Keratinocyte (primary cell): ENCODE data around the gene NDUFS7. TPM values are rescaled to one million over a fixed set of nuclear protein-coding genes. Genes with fewer than 3 reads are reported as not detected.

Experiments
- DNase-seq: peaks from one replicate; pipeline ENCODE4 v3.0.0-alpha.2; 2011; ENCODE audit warnings: low read depth, missing footprints, low spot score
- FAIRE-seq: peaks from 2 replicates; lab custom pipeline; 2011; peaks lifted over from hg19 to GRCh38; lab: Jason Lieb, UNC
- H2AFZ ChIP-seq: 2 replicates; pipeline ENCODE4 v1.6.0; 2012; ENCODE audit warnings: low read length, control low read depth, inconsistent platforms; ENCODE audit not compliant: control insufficient read depth
- H3K27ac ChIP-seq: 2 replicates; pipeline ENCODE4 v1.5.1; 2011; ENCODE audit warnings: low read length; ENCODE audit not compliant: control insufficient read depth, insufficient read depth
- H3K27me3 ChIP-seq: 3 replicates; pipeline ENCODE4 v1.6.0; 2011; ENCODE audit warnings: low read length; ENCODE audit not compliant: control insufficient read depth, insufficient read depth; ENCODE audit errors: extremely low read depth
- H3K36me3 ChIP-seq, 2 experiments: 2 replicates in 1 of 2; 3 replicates in 1 of 2; pipeline ENCODE4 v1.5.1; 2011; ENCODE audit warnings: low read length in 2 of 2, mild to moderate bottlenecking in 1 of 2; ENCODE audit not compliant: control insufficient read depth in 2 of 2, insufficient read depth in 2 of 2; ENCODE audit errors: extremely low read depth in 1 of 2
- H3K4me1 ChIP-seq: 3 replicates; pipeline ENCODE4 v1.5.1; 2011; ENCODE audit warnings: low read length; ENCODE audit not compliant: control insufficient read depth, insufficient read depth; ENCODE audit errors: extremely low read depth
- H3K4me2 ChIP-seq: 3 replicates; pipeline ENCODE4 v1.6.0; 2011; ENCODE audit warnings: low read depth, low read length; ENCODE audit not compliant: control insufficient read depth, insufficient read depth; ENCODE audit errors: extremely low read depth
- H3K4me3 ChIP-seq, 3 experiments: fragments of 200-600 bp in 1 of 3; sonication (generic) in 1 of 3; 2 replicates in 2 of 3; 3 replicates in 1 of 3; pipeline ENCODE4 v1.5.1; 2011 to 2016; ENCODE audit warnings: low read length in 3 of 3, mild to moderate bottlenecking in 3 of 3, control low read depth in 2 of 3, inconsistent platforms in 1 of 3, low read depth in 1 of 3, mixed read lengths in 1 of 3, mixed run types in 1 of 3, moderate library complexity in 1 of 3; ENCODE audit not compliant: control insufficient read depth in 2 of 3, insufficient read depth in 2 of 3; ENCODE audit errors: extremely low read depth in 1 of 3
- H3K79me2 ChIP-seq: 2 replicates; pipeline ENCODE4 v1.6.0; 2012; ENCODE audit warnings: low read length; ENCODE audit not compliant: control insufficient read depth, insufficient read depth
- H3K9ac ChIP-seq: 3 replicates; pipeline ENCODE4 v1.6.0; 2011; ENCODE audit warnings: low read length; ENCODE audit not compliant: control insufficient read depth, insufficient read depth; ENCODE audit errors: extremely low read depth
- H3K9me1 ChIP-seq: 3 replicates; pipeline ENCODE4 v1.6.0; 2011; ENCODE audit warnings: low read length; ENCODE audit not compliant: control insufficient read depth, insufficient read depth; ENCODE audit errors: extremely low read depth
- H3K9me3 ChIP-seq: 2 replicates; pipeline ENCODE4 v1.5.1; 2012; ENCODE audit warnings: low read depth, low read length; ENCODE audit not compliant: control insufficient read depth
- H4K20me1 ChIP-seq: 3 replicates; pipeline ENCODE4 v1.6.0; 2011; ENCODE audit warnings: low read length; ENCODE audit not compliant: control insufficient read depth, insufficient read depth; ENCODE audit errors: extremely low read depth
- CTCF ChIP-seq, 3 experiments: IDR thresholded peaks in 1 of 3; conservative IDR thresholded peaks in 1 of 3; optimal IDR thresholded peaks in 1 of 3; 2 replicates in 2 of 3; 3 replicates in 1 of 3; pipeline versions ENCODE3 to v1.5.1; 2011; ENCODE audit warnings: low read length in 3 of 3, mild to moderate bottlenecking in 3 of 3, moderate library complexity in 2 of 3, control low read depth in 1 of 3, inconsistent platforms in 1 of 3; ENCODE audit not compliant: insufficient read depth in 2 of 3; ENCODE audit errors: extremely low read depth in 1 of 3
- EZH2 ChIP-seq: IDR thresholded peaks from one replicate; pipeline ENCODE4 v1.6.1; 2012; ENCODE audit warnings: inconsistent platforms, mild to moderate bottlenecking, low read length, moderate library complexity
- dilution Hi-C: fragments of 300-500 bp; cut with MboI; formaldehyde crosslinking; loops from one replicate; pipeline ENCODE4 v1.7.0; 2020; ENCODE audit warnings: low sequenced_read_pairs; ENCODE audit not compliant: extremely low pct_ligation_motif_present
- polyA plus RNA-seq, 5 experiments: library from polyadenylated mRNA; depleted of rRNA in 3 of 5; stranded (reverse) in 3 of 5; stranded (forward) in 1 of 5; unstranded in 1 of 5; fragments of >200 nt; gene quantifications; 1 replicate in 1 of 5; 2 replicates in 3 of 5; 3 replicates in 1 of 5; pipeline versions ENCODE4 v1.2.1 to v1.2.3, GENCODE V29; 2011 to 2012; ENCODE audit warnings: missing spikeins in 2 of 5, low read depth in 1 of 5, low replicate concordance in 1 of 5

NDUFS7 gene
- polyA plus RNA-seq, 1 donor (not counting 4 experiments of a cell fraction or from before 2014, with no cell fraction given): 23.2 TPM

GRCh38 chr19:1427221-1427920 lies 43.7 kb downstream of the NDUFS7 start:
- no peak for TF ChIP-seq EZH2
- TF ChIP-seq CTCF (optimal IDR thresholded peaks at IDR 0.05 in 1 of 3, IDR thresholded peaks at IDR 0.05 in 1 of 3, conservative IDR thresholded peaks at IDR 0.05 in 1 of 3; ENCODE audit: extremely low read depth in 1 of 3, insufficient read depth in 2 of 3, low read length in 3 of 3): no peak
- no peak for DNase-seq
- peaks cover 53% of the 10 kb centered on the region for H3K79me2 ChIP-seq

GRCh38 chr19:1428738-1429391 lies 45.2 kb downstream of the NDUFS7 start:
- Histone ChIP-seq H4K20me1 (peaks cover 8% of the 10 kb centered on the region), H3K4me1 (peaks cover 17% of the 10 kb centered on the region), H3K9ac (no peak overlapping the region), H3K36me3 (peaks cover 31 to 65% of the 10 kb centered on the region in 2 experiments), H3K9me3 (no peaks in the 10 kb centered on the region), H3K4me3 (no peak overlapping the region), H2AFZ (no peak overlapping the region), H3K27ac (no peak overlapping the region), H3K27me3 (no peaks in the 10 kb centered on the region), H3K4me2 (no peak overlapping the region), H3K9me1 (peaks cover 3% of the 10 kb centered on the region), H3K79me2 (peaks cover 47% of the 10 kb centered on the region)
- FAIRE-seq (no peak), DNase-seq (no peak)
- TF ChIP-seq EZH2 (no peak), CTCF (optimal IDR thresholded peaks at IDR 0.05 in 1 of 3, IDR thresholded peaks at IDR 0.05 in 1 of 3, conservative IDR thresholded peaks at IDR 0.05 in 1 of 3; ENCODE audit: extremely low read depth in 1 of 3, insufficient read depth in 2 of 3, low read length in 3 of 3) (no peak)
- dilution Hi-C loops: no loop called here

More at GRCh38 chr19:1427221-1427920, 43.7 kb downstream of the NDUFS7 start:
- Histone ChIP-seq H3K27ac (no peak overlapping the region), H3K4me3 (no peak overlapping the region), H4K20me1 (peaks cover 10% of the 10 kb centered on the region), H3K36me3 (peaks cover 35 to 65% of the 10 kb centered on the region in 2 experiments), H2AFZ (no peak overlapping the region), H3K4me2 (no peak overlapping the region), H3K9ac (no peak overlapping the region), H3K4me1 (peaks cover 17% of the 10 kb centered on the region), H3K9me3 (no peaks in the 10 kb centered on the region), H3K9me1 (peaks cover 3% of the 10 kb centered on the region), H3K27me3 (no peaks in the 10 kb centered on the region)
- no peak for FAIRE-seq
- dilution Hi-C loops: no loop called here
